ENCODE measurements around the gene SLC22A15. TPM values are rescaled to one million over a fixed set of nuclear protein-coding genes. Genes with fewer than 3 reads are reported as not detected.

Gene SLC22A15
- total RNA-seq, 1 donor from 2014 or later: 26.8 TPM

GRCh38 chr1:116075990-116076389, 99.7 kb downstream of the SLC22A15 start:
- no peak overlapping the region for H3K27ac ChIP-seq
- H3K4me3 ChIP-seq: no peak overlapping the region
- H3K27me3 ChIP-seq (ENCODE audit: low read depth): no peaks in the 10 kb centered on the region
- H3K9me3 ChIP-seq: no peaks in the 10 kb centered on the region
- ATAC-seq (no peak), DNase-seq (no peak)
- intact Hi-C loops (cut with DNase I): no loop called here
- no peaks in the 10 kb centered on the region for H3K4me1 ChIP-seq
- no peak for TF ChIP-seq CTCF (IDR thresholded peaks at IDR 0.05)
- peaks cover 4% of the 10 kb centered on the region for H3K36me3 ChIP-seq

GRCh38 chr1:116076831-116077230, 100.5 kb downstream of the SLC22A15 start:
- Histone ChIP-seq H3K27ac (no peak overlapping the region), H3K9me3 (no peaks in the 10 kb centered on the region), H3K36me3 (peaks cover 3% of the 10 kb centered on the region), H3K4me1 (no peaks in the 10 kb centered on the region), H3K27me3 (ENCODE audit: low read depth) (no peaks in the 10 kb centered on the region), H3K4me3 (no peak overlapping the region)
- TF ChIP-seq CTCF (IDR thresholded peaks at IDR 0.05): no peak
- DNase-seq (no peak), ATAC-seq (no peak)
- intact Hi-C loops (cut with DNase I): no loop called here

DNA sequence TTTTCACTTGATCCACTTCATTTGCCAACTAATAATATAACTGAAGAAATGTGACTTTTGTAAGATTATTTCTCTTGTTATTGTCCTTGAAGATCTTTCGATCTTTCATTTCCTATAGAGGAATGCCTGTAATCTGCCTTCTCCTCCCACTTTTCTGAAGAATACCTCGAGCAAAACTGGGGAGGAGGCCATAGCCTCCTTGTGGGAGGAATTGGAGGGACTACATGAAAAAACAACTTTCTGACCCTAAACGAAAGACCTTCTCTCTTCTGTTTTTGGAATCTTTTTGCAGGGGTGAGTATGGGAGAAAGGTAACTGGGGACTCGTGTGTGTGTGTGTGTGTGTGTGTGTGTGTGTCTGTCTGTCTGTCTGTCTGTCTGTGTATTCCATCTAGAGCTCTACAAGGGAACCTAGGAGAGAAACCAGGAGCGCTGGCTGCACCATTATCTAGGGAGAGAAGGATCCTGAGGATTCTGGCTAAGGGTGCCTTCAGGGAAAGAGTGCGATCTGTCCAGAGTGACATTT, 102.4 kb downstream of the SLC22A15 start:
- Histone ChIP-seq H3K27me3 (ENCODE audit: low read depth) (no peaks in the 10 kb centered on the region), H3K36me3 (no peaks in the 10 kb centered on the region), H3K9me3 (no peaks in the 10 kb centered on the region), H3K4me1 (no peaks in the 10 kb centered on the region), H3K4me3 (no peak overlapping the region), H3K27ac (no peak overlapping the region)
- no peak for TF ChIP-seq CTCF (IDR thresholded peaks at IDR 0.05)
- intact Hi-C loops (cut with DNase I): no loop called here
- DNase-seq (no peak), ATAC-seq (no peak)

DNA sequence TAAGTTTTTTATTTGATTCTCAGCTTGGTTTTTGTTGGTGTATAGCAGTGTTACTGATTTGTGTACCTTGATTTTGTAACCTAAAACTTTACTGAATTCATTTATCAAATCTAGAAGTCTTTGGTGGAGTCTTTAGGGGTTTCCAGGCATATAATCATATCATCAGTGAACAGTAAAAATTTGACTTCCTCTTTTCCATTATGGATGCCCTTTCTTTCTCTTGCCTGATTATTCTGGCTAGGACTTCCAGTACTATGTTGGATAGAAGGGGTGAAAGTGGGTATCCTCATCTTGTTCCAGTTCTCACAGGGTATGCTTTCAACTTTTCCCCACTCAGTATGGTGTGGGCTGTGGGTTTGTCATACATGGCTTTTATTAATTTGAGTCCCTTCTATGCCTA, 111.3 kb downstream of the SLC22A15 start:
- TF ChIP-seq CTCF (IDR thresholded peaks at IDR 0.05): no peak
- ATAC-seq (no peak), DNase-seq (no peak)
- Histone ChIP-seq H3K27ac (no peak overlapping the region), H3K9me3 (peaks cover 18% of the 10 kb centered on the region), H3K27me3 (ENCODE audit: low read depth) (no peaks in the 10 kb centered on the region), H3K4me1 (no peaks in the 10 kb centered on the region), H3K36me3 (no peaks in the 10 kb centered on the region), H3K4me3 (no peak overlapping the region)
- intact Hi-C loops (cut with DNase I): no loop called here

- DNase-seq (no peak), ATAC-seq (no peak)
- H3K4me3 ChIP-seq: no peak overlapping the region
- peaks cover 23% of the 10 kb centered on the region for H3K9me3 ChIP-seq
- TF ChIP-seq CTCF (IDR thresholded peaks at IDR 0.05): no peak
- no peaks in the 10 kb centered on the region for H3K4me1 ChIP-seq
- H3K27me3 ChIP-seq (ENCODE audit: low read depth): no peaks in the 10 kb centered on the region
- no peak overlapping the region for H3K27ac ChIP-seq
- intact Hi-C loops (cut with DNase I): no loop called here
- H3K36me3 ChIP-seq: no peaks in the 10 kb centered on the region
Observed at GRCh38 chr1:116089870-116090269, 113.6 kb downstream of the SLC22A15 start.

GRCh38 chr1:116091083-116091482, 114.8 kb downstream of the SLC22A15 start:
- intact Hi-C loops (cut with DNase I): no loop called here
- TF ChIP-seq CTCF (IDR thresholded peaks at IDR 0.05): no peak
- Histone ChIP-seq H3K9me3 (peaks cover 35% of the 10 kb centered on the region), H3K27me3 (ENCODE audit: low read depth) (no peaks in the 10 kb centered on the region), H3K36me3 (no peaks in the 10 kb centered on the region), H3K27ac (no peak overlapping the region), H3K4me1 (no peaks in the 10 kb centered on the region), H3K4me3 (no peak overlapping the region)
- ATAC-seq: no peak
- DNase-seq: no peak

Data from lower lobe of right lung (tissue), 2 donors.